Neuronal stem cell (in vitro differentiated cells): ENCODE data around the gene MARK3.
A peak's percentile ranks its signal among the peaks of the same experiment; 100 is the strongest.

Experiments
- DNase-seq: peaks from one replicate; pipeline ENCODE4 v3.0.0-alpha.2; 2013; ENCODE audit warnings: low spot score
- H2AFZ ChIP-seq: one replicate; pipeline ENCODE4 v1.6.1; 2013; ENCODE audit warnings: mild to moderate bottlenecking, low read length, inconsistent platforms
- H2AK5ac ChIP-seq: 2 replicates; pipeline ENCODE4 v1.6.1; 2013; ENCODE audit warnings: low read depth, mild to moderate bottlenecking, inconsistent platforms, low read length, moderate library complexity, mixed read lengths
- H2BK120ac ChIP-seq: 2 replicates; pipeline ENCODE4 v1.6.1; 2013; ENCODE audit warnings: low read depth, mild to moderate bottlenecking, inconsistent platforms, low read length, moderate library complexity, mixed read lengths
- H2BK12ac ChIP-seq: one replicate; pipeline ENCODE4 v1.6.1; 2013; ENCODE audit warnings: low read length, inconsistent platforms
- H2BK15ac ChIP-seq: 2 replicates; pipeline ENCODE4 v1.6.1; 2013; ENCODE audit warnings: mild to moderate bottlenecking, low read length, inconsistent platforms, mixed read lengths
- H2BK5ac ChIP-seq: one replicate; pipeline ENCODE4 v1.6.1; 2013; ENCODE audit warnings: inconsistent platforms, mild to moderate bottlenecking, low read length, moderate library complexity
- H3K14ac ChIP-seq: one replicate; pipeline ENCODE4 v1.6.1; 2013; ENCODE audit warnings: low read length, inconsistent platforms
- H3K18ac ChIP-seq: 2 replicates; pipeline ENCODE4 v1.6.1; 2013; ENCODE audit warnings: low read length, inconsistent platforms
- H3K23ac ChIP-seq: 2 replicates; pipeline ENCODE4 v1.6.1; 2013; ENCODE audit warnings: low read depth, mild to moderate bottlenecking, mixed read lengths, low read length, inconsistent platforms; ENCODE audit not compliant: poor library complexity
- H3K27ac ChIP-seq: replicated peaks from 3 replicates; pipeline ENCODE4 v1.5.1; 2013; ENCODE audit warnings: low read length, inconsistent platforms
- H3K27me3 ChIP-seq, 3 experiments: 2 replicates each; pipeline ENCODE4 v1.6.1; 2013; ENCODE audit warnings: low read length in 3 of 3, mild to moderate bottlenecking in 2 of 3, inconsistent platforms in 1 of 3, low read depth in 1 of 3, mixed read lengths in 1 of 3, moderate library complexity in 1 of 3; ENCODE audit not compliant: control insufficient read depth in 3 of 3, insufficient read depth in 3 of 3
- H3K36me3 ChIP-seq, 2 donors: replicated peaks in 1 of 2; 2 replicates each; pipeline ENCODE4 v1.6.1; 2013; ENCODE audit warnings: low read length in 2 of 2; ENCODE audit not compliant: control insufficient read depth in 2 of 2, insufficient read depth in 2 of 2
- H3K4ac ChIP-seq: 2 replicates; pipeline ENCODE4 v1.6.1; 2013; ENCODE audit warnings: inconsistent platforms, mild to moderate bottlenecking, low read length, moderate library complexity
- H3K4me1 ChIP-seq, 2 donors: 1 replicate in 1 of 2; 2 replicates in 1 of 2; pipeline ENCODE4 v1.6.1; 2013; ENCODE audit warnings: low read length in 2 of 2, low read depth in 1 of 2; ENCODE audit not compliant: control insufficient read depth in 2 of 2, insufficient read depth in 1 of 2
- H3K4me2 ChIP-seq: one replicate; pipeline ENCODE4 v1.6.1; 2013; ENCODE audit warnings: mild to moderate bottlenecking, low read length, inconsistent platforms; ENCODE audit not compliant: insufficient read depth, poor library complexity, severe bottlenecking
- H3K4me3 ChIP-seq, 2 donors: 2 replicates each; pipeline ENCODE4 v1.5.1; 2013; ENCODE audit warnings: low read length in 2 of 2, mild to moderate bottlenecking in 2 of 2, inconsistent platforms in 1 of 2, moderate library complexity in 1 of 2
- H3K79me1 ChIP-seq: one replicate; pipeline ENCODE4 v1.6.1; 2013; ENCODE audit warnings: low read depth, mild to moderate bottlenecking, inconsistent platforms, low read length, moderate library complexity
- H3K9ac ChIP-seq: one replicate; pipeline ENCODE4 v1.6.1; 2013; ENCODE audit warnings: mild to moderate bottlenecking, low read depth, low read length, inconsistent platforms; ENCODE audit not compliant: poor library complexity
- H3K9me3 ChIP-seq, 2 donors: replicated peaks in 1 of 2; 2 replicates each; pipeline versions ENCODE3 to v1.6.1; 2013; ENCODE audit warnings: low read length in 2 of 2, mild to moderate bottlenecking in 2 of 2, inconsistent platforms in 1 of 2, low read depth in 1 of 2, mixed read lengths in 1 of 2, moderate library complexity in 1 of 2; ENCODE audit not compliant: control insufficient read depth in 2 of 2, insufficient read depth in 1 of 2
- H4K8ac ChIP-seq: one replicate; pipeline ENCODE4 v1.6.1; 2013; ENCODE audit warnings: low read depth, mild to moderate bottlenecking, inconsistent platforms, low read length, moderate library complexity
- H4K91ac ChIP-seq: one replicate; pipeline ENCODE4 v1.6.1; 2013; ENCODE audit warnings: low read length, low read depth, mild to moderate bottlenecking, inconsistent platforms; ENCODE audit not compliant: poor library complexity
- WGBS, 2 donors: extraction: QIAGEN DNeasy Blood & Tissue Kit; methylation state at CpG; one replicate each; pipeline ENCODE4 v1.1.7; 2013; ENCODE audit warnings: missing lambda C conversion rate in 2 of 2, mixed read lengths in 1 of 2; ENCODE audit not compliant: insufficient read length in 2 of 2, insufficient replicate concordance in 1 of 2; ENCODE audit errors: extremely low coverage in 2 of 2; 5-methylcytosine and 5-hydroxymethylcytosine counted together

Gene MARK3

DNA sequence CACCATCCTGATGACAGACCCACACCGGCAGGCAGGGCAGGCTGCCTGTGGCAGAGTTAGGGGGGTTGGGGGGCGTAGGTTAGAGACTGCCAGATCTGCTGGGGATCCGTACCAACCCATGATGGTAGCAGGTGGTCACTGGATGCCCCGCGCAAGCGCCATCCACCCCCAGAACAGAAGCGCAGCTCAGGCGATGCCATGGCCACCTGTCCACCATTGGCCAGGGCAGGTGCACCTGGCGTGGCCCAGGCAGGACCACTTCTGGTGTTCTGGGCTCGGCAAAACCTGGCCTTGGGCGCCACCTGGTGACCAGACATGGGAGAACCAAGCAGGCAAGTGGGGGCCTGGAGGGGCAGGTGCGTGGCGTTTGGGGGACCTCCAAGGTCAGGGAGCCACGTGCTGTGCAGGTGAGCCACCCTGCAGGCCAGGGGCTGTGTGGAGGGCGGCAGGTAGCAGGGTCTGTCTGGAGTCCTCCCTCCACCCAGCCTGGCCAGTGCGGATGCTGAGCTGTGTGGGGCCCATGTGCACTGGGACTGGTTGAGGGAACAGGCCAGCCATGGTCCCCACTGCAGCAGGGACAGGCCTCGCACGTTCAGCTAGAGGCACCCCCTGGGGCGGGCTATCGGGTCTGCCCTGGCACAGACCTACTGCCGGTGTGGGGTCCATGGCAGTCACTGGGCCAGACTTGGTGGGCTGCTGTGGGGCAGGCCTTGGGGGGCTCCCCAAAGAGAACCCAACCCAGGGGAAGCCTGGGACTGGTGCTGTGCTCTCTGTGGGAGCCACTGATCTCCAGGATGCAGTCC is 161.6 kb downstream of the MARK3 start:
- peak overlapping the region; percentile 72 for H3K9ac ChIP-seq
- H3K27me3 ChIP-seq: no peaks in the 10 kb centered on the region
- WGBS, 2 donors: no CpG with 5 or more reads among the region's 21 CpGs
- peak overlapping the region; percentile 76 for H3K18ac ChIP-seq
- H3K79me1 ChIP-seq: peaks cover 12% of the 10 kb centered on the region
- H2AFZ ChIP-seq: peak overlapping the region; percentile 1
- H2BK12ac ChIP-seq: peak overlapping the region; percentile 59
- H3K4me2 ChIP-seq: no peak overlapping the region
- peak overlapping the region; percentile 61 for H2BK120ac ChIP-seq
- H3K27ac ChIP-seq: no peak overlapping the region
- H3K23ac ChIP-seq: peak overlapping the region; percentile 91
- DNase-seq: no peak
- H2BK15ac ChIP-seq: peak overlapping the region; percentile 70
- peak overlapping the region; percentile 99 for H2AK5ac ChIP-seq
- peak overlapping the region; percentile 53 for H4K91ac ChIP-seq
- H3K9me3 ChIP-seq: no peaks in the 10 kb centered on the region
- peak overlapping the region; percentile 98 for H2BK5ac ChIP-seq
- H3K4me1 ChIP-seq: peaks cover 31 to 52% of the 10 kb centered on the region in 2 donors
- H4K8ac ChIP-seq: no peak overlapping the region
- no peak overlapping the region for H3K4me3 ChIP-seq
- no peaks in the 10 kb centered on the region for H3K36me3 ChIP-seq
- peak overlapping the region; percentile 77 for H3K4ac ChIP-seq
- peak overlapping the region; percentile 97 for H3K14ac ChIP-seq

DNA sequence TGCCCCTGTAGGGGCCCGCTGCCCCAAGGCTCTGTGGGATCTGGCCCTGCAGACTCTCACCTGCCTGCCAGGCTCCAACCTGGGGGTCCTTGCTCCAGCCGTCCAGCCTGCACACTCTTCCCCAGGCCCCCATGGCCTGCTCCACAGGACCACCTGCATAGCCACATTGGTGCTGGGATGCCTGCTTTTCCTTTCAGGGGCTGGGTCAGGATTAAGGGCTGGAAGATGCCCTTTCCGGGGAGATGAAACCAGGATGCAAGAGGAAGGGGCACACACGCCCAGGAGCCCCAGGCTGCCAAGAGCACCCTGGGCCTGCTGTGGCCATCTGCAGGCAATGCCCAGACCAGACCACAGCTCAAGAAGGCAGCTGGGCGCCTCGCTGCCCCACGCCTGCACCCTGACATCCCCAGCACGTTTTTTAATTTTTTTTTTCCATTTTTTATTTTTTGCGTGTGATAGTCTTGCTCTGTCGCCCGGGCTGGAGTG is 162.3 kb downstream of the MARK3 start:
- Histone ChIP-seq H3K4me3 (no peak overlapping the region), H4K8ac (no peak overlapping the region)
- WGBS, 2 donors: no CpG with 5 or more reads among the region's 11 CpGs

DNA sequence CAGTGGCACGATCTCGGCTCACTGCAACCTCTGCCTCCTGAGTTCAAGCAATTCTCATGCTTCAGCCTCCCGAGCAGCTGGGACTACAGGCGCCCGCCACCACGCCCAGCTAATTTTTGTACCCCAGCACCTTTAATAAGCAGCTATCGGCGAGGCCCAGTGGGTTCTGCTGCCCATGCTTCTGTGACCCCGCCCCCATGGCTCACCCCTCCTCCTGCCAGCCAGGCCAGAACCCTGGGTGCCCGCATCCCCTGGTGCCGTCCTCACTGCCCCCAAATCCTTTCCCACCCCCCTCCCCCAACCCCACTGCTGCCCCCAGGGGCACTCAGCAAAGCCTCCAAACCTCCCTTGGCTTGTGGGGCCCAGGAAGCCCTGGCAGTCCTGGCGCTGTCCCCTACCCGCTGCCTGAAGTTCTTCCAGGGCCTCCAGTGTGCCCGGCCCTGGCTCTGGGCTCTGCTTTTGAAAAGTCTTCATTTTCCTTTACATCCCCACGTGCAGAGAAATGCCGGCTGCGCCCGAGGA is 162.8 kb downstream of the MARK3 start:
- no peaks in the 10 kb centered on the region for H3K9me3 ChIP-seq
- H3K9ac ChIP-seq: no peak overlapping the region
- no peak overlapping the region for H2BK120ac ChIP-seq
- DNase-seq: no peak
- no peaks in the 10 kb centered on the region for H3K36me3 ChIP-seq
- H3K14ac ChIP-seq: no peak overlapping the region
- H3K27me3 ChIP-seq: no peaks in the 10 kb centered on the region
- peak overlapping the region; percentile 72 for H2AK5ac ChIP-seq
- peaks cover 23 to 43% of the 10 kb centered on the region in 2 donors for H3K4me1 ChIP-seq
- H2BK12ac ChIP-seq: no peak overlapping the region
- H2BK5ac ChIP-seq: no peak overlapping the region
- H3K4me3 ChIP-seq: no peak overlapping the region
- no peak overlapping the region for H3K23ac ChIP-seq
- H4K8ac ChIP-seq: no peak overlapping the region
- H3K79me1 ChIP-seq: peaks cover 12% of the 10 kb centered on the region
- H2AFZ ChIP-seq: no peak overlapping the region
- H3K4me2 ChIP-seq: no peak overlapping the region
- no peak overlapping the region for H3K27ac ChIP-seq
- H2BK15ac ChIP-seq: peak overlapping the region; percentile 37
- H4K91ac ChIP-seq: no peak overlapping the region
- no peak overlapping the region for H3K4ac ChIP-seq
- WGBS, 2 donors: no CpG with 5 or more reads among the region's 18 CpGs
- no peak overlapping the region for H3K18ac ChIP-seq

More for the DNA sequence above, 162.3 kb downstream of the MARK3 start:
- peak overlapping the region; percentile 70 for H2BK15ac ChIP-seq
- peak overlapping the region; percentile 61 for H2BK120ac ChIP-seq
- peaks cover 24 to 46% of the 10 kb centered on the region in 2 donors for H3K4me1 ChIP-seq
- DNase-seq: no peak
- peak overlapping the region; percentile 99 for H2AK5ac ChIP-seq
- no peak overlapping the region for H3K14ac ChIP-seq
- H2AFZ ChIP-seq: no peak overlapping the region
- peak overlapping the region; percentile 98 for H2BK5ac ChIP-seq
- H2BK12ac ChIP-seq: peak overlapping the region; percentile 59
- H3K27me3 ChIP-seq: no peaks in the 10 kb centered on the region
- no peak overlapping the region for H3K9ac ChIP-seq
- peaks cover 12% of the 10 kb centered on the region for H3K79me1 ChIP-seq
- peak overlapping the region; percentile 74 for H3K18ac ChIP-seq
- H3K4ac ChIP-seq: no peak overlapping the region
- H3K27ac ChIP-seq: no peak overlapping the region
- no peak overlapping the region for H3K4me2 ChIP-seq
- H4K91ac ChIP-seq: peak overlapping the region; percentile 9
- H3K36me3 ChIP-seq: no peaks in the 10 kb centered on the region
- H3K9me3 ChIP-seq: no peaks in the 10 kb centered on the region
- no peak overlapping the region for H3K23ac ChIP-seq
